SK-N-SH (cell line): Measurements from ENCODE around the gene SCRN2. TPM values are rescaled to one million over a fixed set of nuclear protein-coding genes. Genes with fewer than 3 reads are reported as not detected.

ENCODE experiments used
- CTCF ChIA-PET: fragments of 300-600, 350-600 bp; formaldehyde crosslinking; extraction: SDS; loops from one replicate; lab custom pipeline; 2021; lab: Yijun Ruan, JAX
- POLR2A ChIA-PET: fragments of 350-600 bp; sonication (Branson Sonifier 250); formaldehyde crosslinking; extraction: SDS; loops from one replicate; lab custom pipeline; 2020; ENCODE audit warnings: antibody characterized with exemption, inconsistent platforms; lab: Yijun Ruan, JAX
- DNase-seq: peaks from one replicate; pipeline ENCODE4 v3.0.0; 2012
- H2AFZ ChIP-seq: fragments of 200-600 bp; sonication (generic); 2 replicates; pipeline ENCODE4 v1.8.1; 2016; ENCODE audit warnings: antibody characterized with exemption, mild to moderate bottlenecking, low read depth
- H3F3A ChIP-seq: fragments of 200-600 bp; sonication (generic); replicated peaks from 2 replicates; pipeline ENCODE3; 2016; ENCODE audit warnings: antibody characterized with exemption, mild to moderate bottlenecking; ENCODE audit not compliant: insufficient read depth
- H3K27ac ChIP-seq, 2 experiments: fragments of 200-500 bp in 1 of 2; fragments of 200-600 bp in 1 of 2; sonication (Bioruptor generic) in 1 of 2; sonication (generic), shearing (Covaris generic) in 1 of 2; 2 replicates each; pipeline versions ENCODE4 v1.5.1 to v1.6.1; 2014 to 2016; ENCODE audit warnings: low read depth in 2 of 2, inconsistent platforms in 1 of 2, low read length in 1 of 2, mild to moderate bottlenecking in 1 of 2, mixed read lengths in 1 of 2
- H3K27me3 ChIP-seq: fragments of 200-600 bp; sonication (generic), shearing (Covaris generic); 2 replicates; pipeline ENCODE4 v1.6.1; 2016; ENCODE audit warnings: mixed run types; ENCODE audit not compliant: insufficient read depth
- H3K36me3 ChIP-seq, 2 experiments: fragments of 200-500 bp in 1 of 2; fragments of 200-600 bp in 1 of 2; sonication (Bioruptor generic) in 1 of 2; sonication (generic) in 1 of 2; replicated peaks in 1 of 2; 2 replicates each; pipeline versions ENCODE3 to v1.5.1; 2014 to 2016; ENCODE audit warnings: low read length in 1 of 2, mild to moderate bottlenecking in 1 of 2; ENCODE audit not compliant: insufficient read depth in 2 of 2, control insufficient read depth in 1 of 2
- H3K4me1 ChIP-seq, 2 experiments: fragments of 200-500 bp in 1 of 2; fragments of 200-600 bp in 1 of 2; sonication (Bioruptor generic) in 1 of 2; sonication (generic), shearing (Covaris generic) in 1 of 2; 2 replicates each; pipeline versions ENCODE4 v1.5.1 to v1.6.1; 2014 to 2016; ENCODE audit warnings: low read depth in 1 of 2, low read length in 1 of 2, mixed run types in 1 of 2; ENCODE audit not compliant: insufficient read depth in 2 of 2, control insufficient read depth in 1 of 2
- H3K4me2 ChIP-seq: fragments of 200-600 bp; sonication (generic), shearing (Covaris generic); 2 replicates; pipeline ENCODE4 v1.6.1; 2017; ENCODE audit warnings: mixed run types
- H3K4me3 ChIP-seq, 2 experiments: fragments of 200-500 bp in 1 of 2; fragments of 200-600 bp in 1 of 2; sonication (Bioruptor generic) in 1 of 2; sonication (generic), shearing (Covaris generic) in 1 of 2; 2 replicates each; pipeline versions ENCODE4 v1.5.1 to v1.8.1; 2014 to 2016; ENCODE audit warnings: low read depth in 2 of 2, inconsistent platforms in 1 of 2, low read length in 1 of 2, mild to moderate bottlenecking in 1 of 2, mixed read lengths in 1 of 2, moderate library complexity in 1 of 2
- H3K79me2 ChIP-seq: fragments of 200-600 bp; sonication (generic); 2 replicates; pipeline ENCODE4 v1.8.1; 2017; ENCODE audit warnings: mild to moderate bottlenecking; ENCODE audit not compliant: insufficient read depth
- H3K9ac ChIP-seq: fragments of 200-600 bp; sonication (generic); 2 replicates; pipeline ENCODE4 v1.6.1; 2017; ENCODE audit warnings: mixed run types
- H3K9me2 ChIP-seq: fragments of 200-600 bp; sonication (generic); 2 replicates; pipeline ENCODE4 v1.6.1; 2017; ENCODE audit warnings: mixed run types
- H3K9me3 ChIP-seq: fragments of 200-600 bp; sonication (generic); 2 replicates; pipeline ENCODE4 v1.6.1; 2017; ENCODE audit warnings: mixed run types, mild to moderate bottlenecking, moderate library complexity
- H4K20me1 ChIP-seq: fragments of 200-600 bp; sonication (generic); 2 replicates; pipeline ENCODE4 v1.6.1; 2017; ENCODE audit warnings: mild to moderate bottlenecking, mixed run types; ENCODE audit not compliant: insufficient read depth
- CHD2 ChIP-seq: fragments of 150-350 bp; IDR thresholded peaks from 2 replicates; pipeline ENCODE4 v1.6.1; 2018; ENCODE audit warnings: low read length; ENCODE audit not compliant: partially characterized antibody
- CTCF ChIP-seq: fragments of 200-600 bp; sonication (generic); IDR thresholded peaks from 2 replicates; pipeline ENCODE4 v1.6.1; 2017; ENCODE audit warnings: antibody characterized with exemption, mild to moderate bottlenecking, moderate library complexity
- EZH2phosphoT487 ChIP-seq: fragments of 200-600 bp; sonication (generic); IDR thresholded peaks from 2 replicates; pipeline ENCODE4 v1.6.1; 2017; ENCODE audit warnings: low read depth, mixed run types, mild to moderate bottlenecking, antibody characterized with exemption, moderate library complexity, borderline replicate concordance
- FOSL2 ChIP-seq: IDR thresholded peaks from 2 replicates; pipeline ENCODE4 v1.4.0; 2012; ENCODE audit warnings: low read depth, mild to moderate bottlenecking, moderate library complexity, borderline replicate concordance
- GABPA ChIP-seq: IDR thresholded peaks from 2 replicates; pipeline ENCODE4 v1.4.0; 2012; ENCODE audit warnings: low read depth, mild to moderate bottlenecking
- JUND ChIP-seq: IDR thresholded peaks from 2 replicates; pipeline ENCODE4 v1.4.0; 2012
- MAX ChIP-seq: IDR thresholded peaks from 2 replicates; pipeline ENCODE4 v1.4.0; 2012; ENCODE audit warnings: low read depth
- NRF1 ChIP-seq: IDR thresholded peaks from 2 replicates; pipeline ENCODE4 v1.6.1; 2012; ENCODE audit warnings: low read depth, mild to moderate bottlenecking, low read length
- PBX3 ChIP-seq: IDR thresholded peaks from 2 replicates; pipeline ENCODE4; 2012
- POLR2AphosphoS5 ChIP-seq: IDR thresholded peaks from 2 replicates; pipeline ENCODE4 v1.6.1; 2012; ENCODE audit warnings: low read depth, low read length
- RFX5 ChIP-seq: IDR thresholded peaks from 2 replicates; pipeline ENCODE4 v1.6.1; 2012; ENCODE audit warnings: mild to moderate bottlenecking, improper control_type of control experiment, low read length
- SIN3A ChIP-seq: IDR thresholded peaks from 2 replicates; pipeline ENCODE4 v1.6.1; 2012; ENCODE audit warnings: low read depth, mild to moderate bottlenecking, low read length, moderate library complexity, borderline replicate concordance
- TAF1 ChIP-seq: IDR thresholded peaks from 2 replicates; pipeline ENCODE4 v1.6.1; 2012; ENCODE audit warnings: low read depth, mild to moderate bottlenecking, low read length, moderate library complexity, borderline replicate concordance
- USF1 ChIP-seq: IDR thresholded peaks from 2 replicates; pipeline ENCODE4 v1.4.0; 2012; ENCODE audit warnings: low read depth, borderline replicate concordance
- USF2 ChIP-seq: fragments of 150-350 bp; IDR thresholded peaks from 2 replicates; pipeline ENCODE4 v1.6.1; 2017; ENCODE audit warnings: antibody characterized with exemption, low read length, low read depth, borderline replicate concordance
- YY1 ChIP-seq: IDR thresholded peaks from 2 replicates; pipeline ENCODE4 v1.4.0; 2012; ENCODE audit warnings: low read depth, mild to moderate bottlenecking
- WGBS: methylation state at CpG from one replicate; pipeline ENCODE4 v1.1.6; 2017; ENCODE audit warnings: low lambda C conversion rate; 5-methylcytosine and 5-hydroxymethylcytosine counted together
- polyA plus RNA-seq, 3 experiments: library from polyadenylated mRNA; depleted of rRNA; stranded (reverse); fragments of >200 nt; gene quantifications; 2 replicates each; pipeline ENCODE4 v1.2.3, GENCODE V29; 2012

Gene SCRN2
- polyA plus RNA-seq, 1 of the 3 experiments (the other 2 are of a cell fraction) = 139 TPM

GRCh38 chr17:47877368-47878034 lies 36.4 kb upstream of the SCRN2 start:
- no peak for DNase-seq
- H3K9ac ChIP-seq = no peak overlapping the region
- peaks cover 46% of the 10 kb centered on the region; the same call in 1 of the 2 replicates for H3K27me3 ChIP-seq
- TF ChIP-seq GABPA (no peak), USF1 (no peak), RFX5 (no peak), PBX3 (no peak), USF2 (no peak), FOSL2 (no peak), YY1 (no peak), CHD2 (no peak), POLR2AphosphoS5 (no peak), CTCF (no peak), JUND (no peak), TAF1 (no peak), MAX (no peak), NRF1 (no peak), EZH2phosphoT487 (no peak), SIN3A (no peak)
- TF ChIP-seq, all 33 proteins: peak for 0
- POLR2A ChIA-PET = no interaction called here
- Histone ChIP-seq H3K27ac (no peak overlapping the region), H2AFZ (no peak overlapping the region), H3K4me2 (no peak overlapping the region), H3K4me3 (no peak overlapping the region), H3F3A (peaks cover 5% of the 10 kb centered on the region), H4K20me1 (no peaks in the 10 kb centered on the region), H3K9me3 (no peaks in the 10 kb centered on the region), H3K9me2 (no peaks in the 10 kb centered on the region), H3K36me3 (no peaks in the 10 kb centered on the region), H3K4me1 (peaks cover 0 to 8% of the 10 kb centered on the region in 2 experiments; a peak in 1 of 4 replicates), H3K79me2 (no peaks in the 10 kb centered on the region)
- CTCF ChIA-PET = interaction anchor here (1.9 to 19.9 kb wide), 2 partner anchors 12 to 28 kb away, joined by 8 to 1447 read pairs; partner anchors contain the start of genes SCRN2 and SP6
- 71% methylated on average over 9 of the region's 9 CpGs for WGBS
